HepG2 (cell line): ENCODE measurements around the gene AGPAT3. TPM values are rescaled to one million over a fixed set of nuclear protein-coding genes. Genes with fewer than 3 reads are reported as not detected.

Experiments used
- AHR ChIP-seq: IDR thresholded peaks from 2 replicates; pipeline ENCODE4 v1.6.1; 2018; ENCODE audit warnings: missing genetic modification reagents, missing compliant biosample characterization
- FOXA1 ChIP-seq, 2 experiments: fragments of 450-650 bp in 1 of 2; sonication (generic) in 1 of 2; formaldehyde crosslinking in 1 of 2; IDR thresholded peaks; 2 replicates each; pipeline versions ENCODE4 v1.4.0 to v1.6.1; 2016 to 2020; ENCODE audit warnings: missing genetic modification reagents in 1 of 2
- HMG20A ChIP-seq: IDR thresholded peaks from 2 replicates; pipeline ENCODE4 v1.6.1; 2016; ENCODE audit warnings: borderline replicate concordance
- HMG20B ChIP-seq: conservative IDR thresholded peaks from 2 replicates; pipeline ENCODE4 v1.6.1; 2016; ENCODE audit warnings: missing genetic modification reagents, missing compliant biosample characterization
- ISL2 ChIP-seq: sonication (generic); formaldehyde crosslinking; IDR thresholded peaks from 2 replicates; pipeline ENCODE4 v1.5.0; 2020; ENCODE audit warnings: missing genetic modification reagents
- MTF2 ChIP-seq: sonication (generic); formaldehyde crosslinking; IDR thresholded peaks from 2 replicates; pipeline ENCODE4 v1.5.0; 2020; ENCODE audit warnings: missing genetic modification reagents, borderline replicate concordance
- NFKB2 ChIP-seq: sonication (generic); formaldehyde crosslinking; IDR thresholded peaks from 2 replicates; pipeline ENCODE4 v1.4.0; 2020; ENCODE audit warnings: missing genetic modification reagents, borderline replicate concordance
- NR2F6 ChIP-seq, 2 experiments: IDR thresholded peaks; 2 replicates each; pipeline ENCODE4 v1.6.1; 2016; ENCODE audit warnings: antibody characterized with exemption in 1 of 2, mild to moderate bottlenecking in 1 of 2
- POLR2A ChIP-seq, 2 experiments: IDR thresholded peaks; 2 replicates each; pipeline ENCODE4 v1.6.1; 2011; ENCODE audit warnings: low read depth in 2 of 2, low read length in 2 of 2, mild to moderate bottlenecking in 1 of 2, moderate library complexity in 1 of 2; ENCODE audit not compliant: insufficient read depth in 1 of 2
- RBM22 ChIP-seq: fragments of 200-400 bp; formaldehyde crosslinking; optimal IDR thresholded peaks from 2 replicates; pipeline ENCODE3; 2017; ENCODE audit warnings: mild to moderate bottlenecking, low read length, moderate library complexity
- SMARCE1 ChIP-seq: fragments of 450-650 bp; IDR thresholded peaks from 2 replicates; pipeline ENCODE4 v1.6.1; 2017; ENCODE audit warnings: borderline replicate concordance
- TBP ChIP-seq: sonication (generic); formaldehyde crosslinking; IDR thresholded peaks from 2 replicates; pipeline ENCODE4 v1.5.0; 2020; ENCODE audit warnings: missing genetic modification reagents
- THAP7 ChIP-seq: sonication (generic); formaldehyde crosslinking; IDR thresholded peaks from 2 replicates; pipeline ENCODE4 v1.8.1; 2023; ENCODE audit warnings: mild to moderate bottlenecking, missing genetic modification reagents
- ZFAT ChIP-seq: sonication (generic); formaldehyde crosslinking; conservative IDR thresholded peaks from 2 replicates; pipeline ENCODE4 v1.8.1; 2023; ENCODE audit warnings: missing genetic modification reagents, inconsistent platforms
- ZMYM3 ChIP-seq: sonication (generic); formaldehyde crosslinking; IDR thresholded peaks from 2 replicates; pipeline ENCODE4 v1.5.1; 2020; ENCODE audit warnings: mild to moderate bottlenecking, missing genetic modification reagents
- ZNF24 ChIP-seq: fragments of 450-650 bp; IDR thresholded peaks from 2 replicates; pipeline ENCODE4 v1.6.1; 2017; ENCODE audit warnings: antibody characterized with exemption, mild to moderate bottlenecking
- ZNF251 ChIP-seq: sonication (generic); formaldehyde crosslinking; IDR thresholded peaks from 2 replicates; pipeline ENCODE4 v1.9.0; 2021; ENCODE audit warnings: mild to moderate bottlenecking, missing genetic modification reagents
- ZNF335 ChIP-seq: sonication (generic); formaldehyde crosslinking; IDR thresholded peaks from 2 replicates; pipeline ENCODE4 v1.4.0; 2020; ENCODE audit warnings: missing genetic modification reagents
- ZNF432 ChIP-seq: sonication (generic); formaldehyde crosslinking; IDR thresholded peaks from 2 replicates; pipeline ENCODE4 v1.5.0; 2020; ENCODE audit warnings: missing genetic modification reagents, mild to moderate bottlenecking, borderline replicate concordance
- ZNF574 ChIP-seq: sonication (generic); formaldehyde crosslinking; IDR thresholded peaks from 2 replicates; pipeline ENCODE4 v1.4.0; 2020; ENCODE audit warnings: missing genetic modification reagents
- ZNF724P ChIP-seq: sonication (generic); formaldehyde crosslinking; IDR thresholded peaks from 2 replicates; pipeline ENCODE4 v1.8.0; 2022; ENCODE audit warnings: missing genetic modification reagents, borderline replicate concordance
- ZSCAN29 ChIP-seq: sonication (generic); formaldehyde crosslinking; conservative IDR thresholded peaks from 2 replicates; pipeline ENCODE4 v1.4.0; 2020; ENCODE audit warnings: mild to moderate bottlenecking, missing genetic modification reagents
- polyA plus RNA-seq, 8 experiments: library from polyadenylated mRNA; depleted of rRNA in 3 of 8; stranded (reverse) in 7 of 8; unstranded in 1 of 8; fragments of >200 nt; fragmentation: Illumina TruSeq in 4 of 8; extraction: Trizol in 4 of 8; gene quantifications; 2 replicates each; pipeline versions ENCODE4 v1.2.1 to v1.2.3, GENCODE V29; 2011 to 2016; ENCODE audit warnings: low read depth in 4 of 8, missing spikeins in 1 of 8, mixed read lengths in 1 of 8; ENCODE audit not compliant: insufficient read depth in 1 of 8
- total RNA-seq, 5 experiments: library from RNA; depleted of rRNA; stranded (reverse); fragments of >200 nt; fragmentation: Illumina TruSeq; extraction: Trizol; gene quantifications; 2 replicates each; pipeline ENCODE4 v1.2.3, GENCODE V29; 2016; ENCODE audit warnings: low read depth in 1 of 5
- TF ChIP-seq, protein P1 (sequence below): IDR thresholded peaks from 2 replicates; pipeline ENCODE4 v1.6.1; 2016; ENCODE audit warnings: missing compliant biosample characterization, missing genetic modification reagents, borderline replicate concordance
- TF ChIP-seq, protein P2 (sequence below): IDR thresholded peaks from 2 replicates; pipeline ENCODE4 v1.6.1; 2012; ENCODE audit warnings: low read length, improper control_type of control experiment

Gene AGPAT3
- total and polyA plus RNA-seq, 2 of the 13 experiments (the other 11 are each of a cell fraction or from before 2014, with no cell fraction given), result 32.2 to 54.4 TPM

GRCh38 chr21:43866659-43867331 is 1.8 kb downstream of the AGPAT3 start (continued):
- TF ChIP-seq ZNF432 (CRISPR knock-in tag), result no peak
- no peak for TF ChIP-seq FOXA1 (IDR thresholded peaks at IDR 0.05)
- peak; percentile 86 for TF ChIP-seq FOXA1 (CRISPR knock-in tag; IDR thresholded peaks at IDR 0.05)
- TF ChIP-seq ZNF335, result no peak
- TF ChIP-seq ZNF251, result no peak
- no peak for TF ChIP-seq HMG20A (CRISPR knock-in tag)
- TF ChIP-seq AHR (CRISPR knock-in tag), result peak; percentile 35; the same call in 1 of the 2 replicates
- no peak for TF ChIP-seq SMARCE1
- TF ChIP-seq ZFAT (CRISPR knock-in tag), result no peak
- peak; percentile 41; the same call in 1 of the 2 replicates for TF ChIP-seq ZMYM3 (CRISPR knock-in tag)
- TF ChIP-seq, protein P1, sequence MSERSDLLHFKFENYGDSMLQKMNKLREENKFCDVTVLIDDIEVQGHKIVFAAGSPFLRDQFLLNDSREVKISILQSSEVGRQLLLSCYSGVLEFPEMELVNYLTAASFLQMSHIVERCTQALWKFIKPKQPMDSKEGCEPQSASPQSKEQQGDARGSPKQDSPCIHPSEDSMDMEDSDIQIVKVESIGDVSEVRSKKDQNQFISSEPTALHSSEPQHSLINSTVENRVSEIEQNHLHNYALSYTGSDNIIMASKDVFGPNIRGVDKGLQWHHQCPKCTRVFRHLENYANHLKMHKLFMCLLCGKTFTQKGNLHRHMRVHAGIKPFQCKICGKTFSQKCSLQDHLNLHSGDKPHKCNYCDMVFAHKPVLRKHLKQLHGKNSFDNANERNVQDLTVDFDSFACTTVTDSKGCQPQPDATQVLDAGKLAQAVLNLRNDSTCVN (CRISPR knock-in tag), result no peak
- TF ChIP-seq THAP7 (CRISPR knock-in tag), result no peak
- peak; percentile 59 for TF ChIP-seq NR2F6 (IDR thresholded peaks at IDR 0.05)
- TF ChIP-seq NR2F6 (CRISPR knock-in tag; IDR thresholded peaks at IDR 0.05), result peak; percentile 83
- TF ChIP-seq, protein P2, sequence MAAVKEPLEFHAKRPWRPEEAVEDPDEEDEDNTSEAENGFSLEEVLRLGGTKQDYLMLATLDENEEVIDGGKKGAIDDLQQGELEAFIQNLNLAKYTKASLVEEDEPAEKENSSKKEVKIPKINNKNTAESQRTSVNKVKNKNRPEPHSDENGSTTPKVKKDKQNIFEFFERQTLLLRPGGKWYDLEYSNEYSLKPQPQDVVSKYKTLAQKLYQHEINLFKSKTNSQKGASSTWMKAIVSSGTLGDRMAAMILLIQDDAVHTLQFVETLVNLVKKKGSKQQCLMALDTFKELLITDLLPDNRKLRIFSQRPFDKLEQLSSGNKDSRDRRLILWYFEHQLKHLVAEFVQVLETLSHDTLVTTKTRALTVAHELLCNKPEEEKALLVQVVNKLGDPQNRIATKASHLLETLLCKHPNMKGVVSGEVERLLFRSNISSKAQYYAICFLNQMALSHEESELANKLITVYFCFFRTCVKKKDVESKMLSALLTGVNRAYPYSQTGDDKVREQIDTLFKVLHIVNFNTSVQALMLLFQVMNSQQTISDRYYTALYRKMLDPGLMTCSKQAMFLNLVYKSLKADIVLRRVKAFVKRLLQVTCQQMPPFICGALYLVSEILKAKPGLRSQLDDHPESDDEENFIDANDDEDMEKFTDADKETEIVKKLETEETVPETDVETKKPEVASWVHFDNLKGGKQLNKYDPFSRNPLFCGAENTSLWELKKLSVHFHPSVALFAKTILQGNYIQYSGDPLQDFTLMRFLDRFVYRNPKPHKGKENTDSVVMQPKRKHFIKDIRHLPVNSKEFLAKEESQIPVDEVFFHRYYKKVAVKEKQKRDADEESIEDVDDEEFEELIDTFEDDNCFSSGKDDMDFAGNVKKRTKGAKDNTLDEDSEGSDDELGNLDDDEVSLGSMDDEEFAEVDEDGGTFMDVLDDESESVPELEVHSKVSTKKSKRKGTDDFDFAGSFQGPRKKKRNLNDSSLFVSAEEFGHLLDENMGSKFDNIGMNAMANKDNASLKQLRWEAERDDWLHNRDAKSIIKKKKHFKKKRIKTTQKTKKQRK, result no peak
- TF ChIP-seq TBP (CRISPR knock-in tag), result no peak
- no peak for TF ChIP-seq ZNF724P (CRISPR knock-in tag)
- TF ChIP-seq ZNF574 (CRISPR knock-in tag), result peak; percentile 14; the same call in 1 of the 2 replicates
- peak; percentile 44 to 81; a peak in 3 of 4 replicates for TF ChIP-seq POLR2A (IDR thresholded peaks at IDR 0.05; ENCODE audit: insufficient read depth in 1 of 2, low read depth in 2 of 2, low read length in 2 of 2)
- TF ChIP-seq MTF2 (CRISPR knock-in tag), result peak; percentile 49; the same call in 1 of the 2 replicates
- no peak for TF ChIP-seq ZNF24
- no peak for TF ChIP-seq ZSCAN29 (CRISPR knock-in tag)
- TF ChIP-seq HMG20B (CRISPR knock-in tag), result peak; percentile 37; the same call in 1 of the 2 replicates
- TF ChIP-seq ISL2 (CRISPR knock-in tag), result no peak
- TF ChIP-seq NFKB2 (CRISPR knock-in tag), result 0 out of 2 replicates have a peak, but pooled peaks have one; percentile 36
- TF ChIP-seq RBM22, result no peak
